22Rv1 (cell line): ENCODE measurements around the gene ECT2L.

Experiments
- H3K27ac ChIP-seq: fragments of 450-650 bp; 2 replicates; pipeline ENCODE4 v1.5.1; 2017
- CTCF ChIP-seq: fragments of 450-650 bp; IDR thresholded peaks from 2 replicates; pipeline ENCODE4 v1.5.1; 2017; ENCODE audit warnings: mild to moderate bottlenecking
- ZFX ChIP-seq: fragments of 450-650 bp; IDR thresholded peaks from 2 replicates; pipeline ENCODE4 v1.6.1; 2017; ENCODE audit warnings: antibody characterized with exemption, borderline replicate concordance

Gene ECT2L

GRCh38 chr6:138806889-138807288 lies 11.0 kb downstream of the ECT2L start:
- TF ChIP-seq ZFX, result no peak
- TF ChIP-seq CTCF, result no peak
- H3K27ac ChIP-seq, result no peak overlapping the region

- no peak for TF ChIP-seq ZFX
- TF ChIP-seq CTCF, result no peak
- H3K27ac ChIP-seq, result no peak overlapping the region
Measured at GRCh38 chr6:138809677-138810076, 13.8 kb downstream of the ECT2L start.

- no peak overlapping the region for H3K27ac ChIP-seq
- TF ChIP-seq CTCF (no peak), ZFX (no peak)
Measured at GRCh38 chr6:138811866-138812265, 16.0 kb downstream of the ECT2L start.

GRCh38 chr6:138814179-138814834 lies 18.4 kb downstream of the ECT2L start:
- TF ChIP-seq ZFX (no peak), CTCF (no peak)
- no peak overlapping the region for H3K27ac ChIP-seq

GRCh38 chr6:138815221-138815620 lies 19.3 kb downstream of the ECT2L start:
- TF ChIP-seq ZFX, result no peak
- H3K27ac ChIP-seq, result no peak overlapping the region

- no peak overlapping the region for H3K27ac ChIP-seq
- TF ChIP-seq ZFX (no peak), CTCF (peak; percentile 84)
Measured at GRCh38 chr6:138815797-138816528, 20.1 kb downstream of the ECT2L start.

GRCh38 chr6:138817799-138818198 lies 21.9 kb downstream of the ECT2L start:
- H3K27ac ChIP-seq, result peak overlapping the region; percentile 82
- TF ChIP-seq ZFX, result no peak
- TF ChIP-seq CTCF, result no peak
